ENCODE data around the gene KIF9. TPM values are rescaled to one million over a fixed set of nuclear protein-coding genes. Genes with fewer than 3 reads are reported as not detected.
"Not testable (repeated sequence)": the region's sequence is repeated elsewhere in the genome, so short reads cannot be mapped to it uniquely, and the experiment has no call there.

Gene KIF9
- total RNA-seq, 2 experiments from 2014 or later = 8.0 to 9.2 TPM

GRCh38 chr3:47194994-47195393, 87.6 kb downstream of the KIF9 start:
- H3K36me3 Mint-ChIP-seq (ENCODE audit: low read depth) = no peaks in the 10 kb centered on the region
- H3K9me3 Mint-ChIP-seq = peaks cover 2% of the 10 kb centered on the region
- no peak overlapping the region for H3K4me3 Mint-ChIP-seq
- no peak for ATAC-seq (ENCODE audit: poor library complexity)
- Histone ChIP-seq H3K4me3 (ENCODE audit: low read length) (no peak overlapping the region), H3K27me3 (ENCODE audit: control insufficient read depth in 1 of 2, insufficient read depth in 2 of 2, low read length in 2 of 2) (no peaks in the 10 kb centered on the region), H3K36me3 (ENCODE audit: insufficient read depth, low read length) (no peaks in the 10 kb centered on the region), H3K9me3 (ENCODE audit: control insufficient read depth in 1 of 2, insufficient read depth in 1 of 2, low read length in 2 of 2) (no peaks in the 10 kb centered on the region), H3K4me1 (ENCODE audit: insufficient read depth, low read length) (no peaks in the 10 kb centered on the region), H3K27ac (ENCODE audit: low read depth in 1 of 2, low read length in 2 of 2) (no peak overlapping the region)
- H3K27ac Mint-ChIP-seq = no peak overlapping the region
- ChIA-PET CTCF (interaction anchor here (1.6 kb wide), 1 partner anchor 53 kb away, joined by 3 read pairs; no protein-coding TSS in a partner anchor), POLR2A (no interaction called here)
- TF ChIP-seq CTCF (IDR thresholded peaks at IDR 0.05) = no peak
- intact Hi-C loops (cut with DNase I, micrococcal nuclease) = no loop called here
- DNase-seq = no peak
- no peaks in the 10 kb centered on the region for H3K4me1 Mint-ChIP-seq (ENCODE audit: low read depth)
- no peaks in the 10 kb centered on the region for H3K27me3 Mint-ChIP-seq

GRCh38 chr3:47193871-47194859, 88.4 kb downstream of the KIF9 start:
- CTCF ChIA-PET = interaction anchor here (0.6 to 1.2 kb wide), 3 partner anchors 25 to 880 kb away, joined by 3 read pairs; partner anchors contain the start of gene SETD2
- TF ChIP-seq CTCF (IDR thresholded peaks at IDR 0.05) = no peak
- H3K27me3 Mint-ChIP-seq = no peaks in the 10 kb centered on the region
- H3K27ac ChIP-seq (ENCODE audit: low read depth in 1 of 2, low read length in 2 of 2) = no peak overlapping the region
- intact Hi-C loops (cut with DNase I, micrococcal nuclease) = no loop called here
- ATAC-seq (ENCODE audit: poor library complexity) (no peak), DNase-seq (no peak)
- H3K4me3 Mint-ChIP-seq = no peak overlapping the region
- H3K27me3 ChIP-seq (ENCODE audit: control insufficient read depth in 1 of 2, insufficient read depth in 2 of 2, low read length in 2 of 2) = no peaks in the 10 kb centered on the region
- peaks cover 2% of the 10 kb centered on the region for H3K9me3 Mint-ChIP-seq
- no peak overlapping the region for H3K4me3 ChIP-seq (ENCODE audit: low read length)
- H3K27ac Mint-ChIP-seq = no peak overlapping the region
- no peaks in the 10 kb centered on the region for H3K36me3 ChIP-seq (ENCODE audit: insufficient read depth, low read length)
- H3K9me3 ChIP-seq (ENCODE audit: control insufficient read depth in 1 of 2, insufficient read depth in 1 of 2, low read length in 2 of 2) = no peaks in the 10 kb centered on the region
- POLR2A ChIA-PET = no interaction called here
- H3K4me1 ChIP-seq (ENCODE audit: insufficient read depth, low read length) = no peaks in the 10 kb centered on the region
- H3K36me3 Mint-ChIP-seq (ENCODE audit: low read depth) = no peaks in the 10 kb centered on the region
- no peaks in the 10 kb centered on the region for H3K4me1 Mint-ChIP-seq (ENCODE audit: low read depth)

- no peak for TF ChIP-seq CTCF (IDR thresholded peaks at IDR 0.05)
- Mint-ChIP-seq H3K9me3 (no peaks in the 10 kb centered on the region), H3K27me3 (no peaks in the 10 kb centered on the region), H3K36me3 (ENCODE audit: low read depth) (peaks cover 4% of the 10 kb centered on the region), H3K4me3 (no peak overlapping the region), H3K4me1 (ENCODE audit: low read depth) (no peaks in the 10 kb centered on the region), H3K27ac (no peak overlapping the region)
- no peaks in the 10 kb centered on the region for H3K36me3 ChIP-seq (ENCODE audit: insufficient read depth, low read length)
- intact Hi-C loops (cut with DNase I, micrococcal nuclease) = no loop called here
- no peaks in the 10 kb centered on the region for H3K27me3 ChIP-seq (ENCODE audit: control insufficient read depth in 1 of 2, insufficient read depth in 2 of 2, low read length in 2 of 2)
- no peak for ATAC-seq (ENCODE audit: poor library complexity)
- no peaks in the 10 kb centered on the region for H3K9me3 ChIP-seq (ENCODE audit: control insufficient read depth in 1 of 2, insufficient read depth in 1 of 2, low read length in 2 of 2)
- H3K4me3 ChIP-seq (ENCODE audit: low read length) = no peak overlapping the region
- POLR2A ChIA-PET = no interaction called here
- no peaks in the 10 kb centered on the region for H3K4me1 ChIP-seq (ENCODE audit: insufficient read depth, low read length)
- CTCF ChIA-PET = no interaction called here
- no peak for DNase-seq
- no peak overlapping the region for H3K27ac ChIP-seq (ENCODE audit: low read depth in 1 of 2, low read length in 2 of 2)
These were observed 96.3 kb downstream of the KIF9 start for GRCh38 chr3:47186285-47186684.

GRCh38 chr3:47181685-47182084, 100.9 kb downstream of the KIF9 start:
- POLR2A ChIA-PET; H3K4me3 Mint-ChIP-seq; H3K27ac Mint-ChIP-seq; H3K4me1 ChIP-seq (ENCODE audit: insufficient read depth, low read length); H3K9me3 ChIP-seq (ENCODE audit: control insufficient read depth in 1 of 2, insufficient read depth in 1 of 2, low read length in 2 of 2); DNase-seq; H3K4me1 Mint-ChIP-seq (ENCODE audit: low read depth); H3K27me3 Mint-ChIP-seq; ATAC-seq (ENCODE audit: poor library complexity); intact Hi-C loops (cut with DNase I, micrococcal nuclease); H3K9me3 Mint-ChIP-seq; H3K27me3 ChIP-seq (ENCODE audit: control insufficient read depth in 1 of 2, insufficient read depth in 2 of 2, low read length in 2 of 2); H3K4me3 ChIP-seq (ENCODE audit: low read length); H3K27ac ChIP-seq (ENCODE audit: low read depth in 1 of 2, low read length in 2 of 2); H3K36me3 ChIP-seq (ENCODE audit: insufficient read depth, low read length): not testable (repeated sequence)
- H3K36me3 Mint-ChIP-seq (ENCODE audit: low read depth) = peaks cover 10% of the 10 kb centered on the region
- CTCF ChIA-PET = interaction anchor here (1.6 kb wide), 1 partner anchor 17 kb away, joined by 6 read pairs; the partner anchor contains the start of gene SETD2

GRCh38 chr3:47180011-47180410, 102.6 kb downstream of the KIF9 start:
- H3K4me1 Mint-ChIP-seq (ENCODE audit: low read depth); H3K9me3 ChIP-seq (ENCODE audit: control insufficient read depth in 1 of 2, insufficient read depth in 1 of 2, low read length in 2 of 2); H3K27me3 Mint-ChIP-seq; H3K27me3 ChIP-seq (ENCODE audit: control insufficient read depth in 1 of 2, insufficient read depth in 2 of 2, low read length in 2 of 2); intact Hi-C loops (cut with DNase I, micrococcal nuclease); DNase-seq; H3K27ac ChIP-seq (ENCODE audit: low read depth in 1 of 2, low read length in 2 of 2); H3K4me3 Mint-ChIP-seq; H3K9me3 Mint-ChIP-seq; H3K36me3 ChIP-seq (ENCODE audit: insufficient read depth, low read length); H3K27ac Mint-ChIP-seq; POLR2A ChIA-PET; H3K4me3 ChIP-seq (ENCODE audit: low read length); H3K4me1 ChIP-seq (ENCODE audit: insufficient read depth, low read length); ATAC-seq (ENCODE audit: poor library complexity): not testable (repeated sequence)
- CTCF ChIA-PET = interaction anchor here (1.6 kb wide), 1 partner anchor 16 kb away, joined by 6 read pairs; the partner anchor contains the start of gene SETD2
- H3K36me3 Mint-ChIP-seq (ENCODE audit: low read depth) = peaks cover 10% of the 10 kb centered on the region

All from CD4-positive, alpha-beta T cell (primary cell).